RWPE2 (cell line): ENCODE measurements around the gene BABAM2.

Source experiments
- ATAC-seq: fragments of 200-7000 bp; cut with Tn5 transposase; 3 replicates; pipeline ENCODE4 v1.9.1; 2021; ENCODE audit warnings: low read depth
- DNase-seq: peaks from one replicate; pipeline ENCODE4 v3.0.0-alpha.2; 2020; ENCODE audit warnings: low spot score
- H3K27ac ChIP-seq: fragments of 450-650 bp; 2 replicates; pipeline ENCODE4 v1.5.1; 2017; ENCODE audit warnings: mild to moderate bottlenecking; ENCODE audit not compliant: poor library complexity, severe bottlenecking
- H3K27me3 ChIP-seq: fragments of 250-450 bp; sonication (Bioruptor Pico); 2 replicates; pipeline ENCODE4 v1.5.1; 2021; ENCODE audit warnings: mild to moderate bottlenecking, moderate library complexity; ENCODE audit not compliant: insufficient read depth, poor library complexity, severe bottlenecking
- H3K36me3 ChIP-seq: fragments of 250-450 bp; sonication (Bioruptor Pico); 2 replicates; pipeline ENCODE4 v1.5.1; 2020; ENCODE audit warnings: low read depth, mild to moderate bottlenecking, moderate library complexity
- H3K4me1 ChIP-seq: fragments of 250-450 bp; sonication (Bioruptor Pico); 2 replicates; pipeline ENCODE4 v1.5.1; 2021; ENCODE audit warnings: mild to moderate bottlenecking, moderate library complexity; ENCODE audit not compliant: insufficient read depth, poor library complexity, severe bottlenecking
- H3K4me3 ChIP-seq: fragments of 250-450 bp; sonication (Bioruptor Pico); 2 replicates; pipeline ENCODE4 v1.5.1; 2021; ENCODE audit warnings: mild to moderate bottlenecking, moderate library complexity; ENCODE audit not compliant: severe bottlenecking
- H3K9me3 ChIP-seq: fragments of 250-450 bp; sonication (Bioruptor Pico); 2 replicates; pipeline ENCODE4 v1.5.1; 2021; ENCODE audit warnings: mild to moderate bottlenecking, moderate library complexity; ENCODE audit not compliant: severe bottlenecking
- TF ChIP-seq, protein P1 (sequence below): fragments of 450-650 bp; IDR thresholded peaks from one replicate; pipeline ENCODE4 v1.5.1; 2017; ENCODE audit warnings: mild to moderate bottlenecking, moderate library complexity; ENCODE audit not compliant: poor library complexity, severe bottlenecking

The BABAM2 gene

DNA sequence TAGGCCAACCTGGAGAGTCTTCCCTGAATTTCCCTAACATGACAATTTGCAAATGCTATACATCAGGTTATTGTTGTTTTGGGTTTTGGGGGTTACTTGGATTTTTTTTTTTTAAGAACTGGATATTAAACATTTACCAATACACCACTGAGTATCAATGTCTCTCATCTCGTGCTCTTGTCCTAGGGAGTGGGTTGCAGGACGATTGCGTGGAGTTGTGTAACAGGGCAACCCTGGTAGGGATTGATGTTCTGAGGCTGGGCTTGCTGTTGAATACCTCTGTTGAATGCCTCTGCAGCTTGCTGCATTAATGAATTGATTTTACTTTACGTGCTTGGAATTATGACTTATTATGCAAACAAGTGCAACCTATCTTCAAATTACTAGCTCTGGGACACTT lies 483.3 kb downstream of the BABAM2 start:
- no peaks in the 10 kb centered on the region for H3K36me3 ChIP-seq
- H3K9me3 ChIP-seq, result no peaks in the 10 kb centered on the region
- no peak overlapping the region for H3K27ac ChIP-seq
- H3K4me1 ChIP-seq, result peaks cover 32% of the 10 kb centered on the region
- TF ChIP-seq, protein P1, sequence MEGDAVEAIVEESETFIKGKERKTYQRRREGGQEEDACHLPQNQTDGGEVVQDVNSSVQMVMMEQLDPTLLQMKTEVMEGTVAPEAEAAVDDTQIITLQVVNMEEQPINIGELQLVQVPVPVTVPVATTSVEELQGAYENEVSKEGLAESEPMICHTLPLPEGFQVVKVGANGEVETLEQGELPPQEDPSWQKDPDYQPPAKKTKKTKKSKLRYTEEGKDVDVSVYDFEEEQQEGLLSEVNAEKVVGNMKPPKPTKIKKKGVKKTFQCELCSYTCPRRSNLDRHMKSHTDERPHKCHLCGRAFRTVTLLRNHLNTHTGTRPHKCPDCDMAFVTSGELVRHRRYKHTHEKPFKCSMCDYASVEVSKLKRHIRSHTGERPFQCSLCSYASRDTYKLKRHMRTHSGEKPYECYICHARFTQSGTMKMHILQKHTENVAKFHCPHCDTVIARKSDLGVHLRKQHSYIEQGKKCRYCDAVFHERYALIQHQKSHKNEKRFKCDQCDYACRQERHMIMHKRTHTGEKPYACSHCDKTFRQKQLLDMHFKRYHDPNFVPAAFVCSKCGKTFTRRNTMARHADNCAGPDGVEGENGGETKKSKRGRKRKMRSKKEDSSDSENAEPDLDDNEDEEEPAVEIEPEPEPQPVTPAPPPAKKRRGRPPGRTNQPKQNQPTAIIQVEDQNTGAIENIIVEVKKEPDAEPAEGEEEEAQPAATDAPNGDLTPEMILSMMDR, result no peak
- DNase-seq, result no peak
- no peak for ATAC-seq
- no peak overlapping the region for H3K4me3 ChIP-seq
- H3K27me3 ChIP-seq, result no peaks in the 10 kb centered on the region

DNA sequence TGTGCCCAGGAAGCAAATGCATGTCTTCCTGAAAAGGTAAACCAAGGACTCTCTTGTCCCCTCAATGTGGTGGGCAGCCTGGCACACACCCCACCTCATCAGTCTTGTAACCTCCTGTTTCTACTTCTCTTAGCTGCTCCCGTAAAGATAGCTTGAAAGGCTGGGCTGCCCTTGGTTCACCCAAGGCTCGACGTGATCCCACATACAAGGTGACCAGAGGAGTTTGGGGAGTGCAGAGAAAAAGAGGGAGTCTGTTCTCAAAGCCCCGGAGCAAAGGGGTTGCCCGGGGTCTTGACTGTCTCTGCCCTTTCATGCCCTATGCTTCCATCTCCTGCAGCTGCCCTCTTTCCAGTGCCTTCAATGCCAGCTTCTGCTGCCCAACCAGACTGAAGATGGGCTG lies 483.8 kb downstream of the BABAM2 start:
- H3K36me3 ChIP-seq, result no peaks in the 10 kb centered on the region
- H3K4me1 ChIP-seq, result peaks cover 36% of the 10 kb centered on the region
- TF ChIP-seq, protein P1, result no peak
- H3K4me3 ChIP-seq, result no peak overlapping the region
- no peak for ATAC-seq
- no peaks in the 10 kb centered on the region for H3K9me3 ChIP-seq
- H3K27me3 ChIP-seq, result no peaks in the 10 kb centered on the region
- H3K27ac ChIP-seq, result no peak overlapping the region
- DNase-seq, result no peak

DNA sequence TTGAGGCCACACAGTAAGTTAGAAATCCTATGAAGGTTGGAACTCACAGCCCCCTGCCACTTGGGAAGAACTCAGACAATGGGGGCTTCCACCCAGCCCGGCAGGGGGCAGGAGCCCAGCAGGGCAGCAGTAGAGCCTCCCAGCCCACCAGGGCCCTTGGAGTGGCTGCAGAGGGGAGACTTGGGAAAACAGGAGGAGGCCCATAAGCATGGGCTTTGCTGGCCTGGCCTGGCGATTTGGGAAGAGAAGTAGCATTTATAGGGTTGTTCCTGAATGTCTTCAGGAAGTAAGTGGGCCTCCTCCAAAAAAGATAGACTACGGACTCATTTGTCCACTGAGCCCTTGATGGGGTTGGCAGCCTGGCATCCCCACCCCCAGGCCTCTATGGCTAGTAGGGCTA lies 484.7 kb downstream of the BABAM2 start:
- no peak for ATAC-seq
- Histone ChIP-seq H3K27ac (no peak overlapping the region), H3K27me3 (no peaks in the 10 kb centered on the region), H3K36me3 (no peaks in the 10 kb centered on the region), H3K4me1 (peaks cover 36% of the 10 kb centered on the region), H3K9me3 (no peaks in the 10 kb centered on the region), H3K4me3 (no peak overlapping the region)
- TF ChIP-seq, protein P1, result no peak
- DNase-seq, result no peak

DNA sequence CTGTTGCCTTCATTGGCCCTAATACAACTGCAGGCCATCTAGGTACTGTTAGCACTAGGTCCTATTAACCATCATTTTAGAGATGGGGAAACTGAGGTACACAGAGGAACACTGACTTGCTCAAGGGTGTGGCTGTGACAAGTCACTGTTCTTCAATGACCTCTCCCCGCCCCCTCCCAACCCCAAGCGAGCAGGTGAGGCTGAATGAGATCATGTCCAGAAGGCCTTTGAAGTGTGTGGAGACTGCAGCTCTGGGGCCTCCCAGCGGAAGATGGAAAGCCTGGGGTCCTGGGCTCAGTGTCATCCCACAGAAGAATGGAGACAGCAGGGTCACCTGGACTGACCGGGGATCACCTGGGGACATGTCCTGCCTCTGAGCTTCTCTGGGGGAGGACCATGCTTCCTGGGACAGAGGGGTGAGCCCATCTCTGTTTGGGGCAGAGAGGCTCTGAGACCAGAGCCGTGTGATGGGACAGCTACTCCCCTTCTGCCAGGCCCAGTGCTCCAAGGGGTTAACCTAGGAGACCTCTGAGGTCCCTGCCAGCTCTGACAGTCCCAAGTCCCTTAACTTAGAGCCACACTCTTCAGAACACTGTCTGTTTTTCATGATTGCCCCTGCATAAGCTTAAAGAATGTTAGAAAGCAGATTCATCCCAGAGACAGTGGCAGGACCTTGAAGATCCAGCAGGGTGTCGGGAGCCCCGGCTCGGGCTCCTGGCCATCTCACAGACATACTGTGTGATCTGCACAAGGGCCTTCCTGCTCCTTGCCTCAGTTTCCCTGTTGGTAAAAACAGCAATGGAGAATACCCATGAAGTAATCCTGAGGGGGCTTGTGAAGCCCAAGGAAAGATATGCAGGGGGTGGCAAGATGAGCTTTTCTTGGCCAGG lies 485.5 kb downstream of the BABAM2 start:
- H3K27ac ChIP-seq, result peak overlapping the region; percentile 95
- no peak for ATAC-seq
- no peak overlapping the region for H3K4me3 ChIP-seq
- TF ChIP-seq, protein P1, result no peak
- peaks cover 29% of the 10 kb centered on the region for H3K4me1 ChIP-seq
- no peaks in the 10 kb centered on the region for H3K36me3 ChIP-seq
- DNase-seq, result no peak
- H3K27me3 ChIP-seq, result no peaks in the 10 kb centered on the region
- H3K9me3 ChIP-seq, result no peaks in the 10 kb centered on the region
